Breast epithelium (tissue), 3 donors: Measurements from ENCODE around the gene CNR2.

ENCODE experiments used
- CTCF ChIP-seq, 3 donors: fragments of 450-650 bp; IDR thresholded peaks; one replicate each; pipeline ENCODE4 v1.5.1; 2016 to 2017; ENCODE audit warnings: antibody characterized with exemption in 3 of 3, mild to moderate bottlenecking in 3 of 3, moderate library complexity in 3 of 3
- POLR2A ChIP-seq: fragments of 450-650 bp; IDR thresholded peaks from one replicate; pipeline ENCODE4 v1.6.1; 2016; ENCODE audit warnings: antibody characterized with exemption, mild to moderate bottlenecking, moderate library complexity
- POLR2AphosphoS5 ChIP-seq, 3 donors: sonication (generic); formaldehyde crosslinking; IDR thresholded peaks; one replicate each; pipeline ENCODE4 v1.6.1; 2017; ENCODE audit warnings: antibody characterized with exemption in 3 of 3

DNA sequence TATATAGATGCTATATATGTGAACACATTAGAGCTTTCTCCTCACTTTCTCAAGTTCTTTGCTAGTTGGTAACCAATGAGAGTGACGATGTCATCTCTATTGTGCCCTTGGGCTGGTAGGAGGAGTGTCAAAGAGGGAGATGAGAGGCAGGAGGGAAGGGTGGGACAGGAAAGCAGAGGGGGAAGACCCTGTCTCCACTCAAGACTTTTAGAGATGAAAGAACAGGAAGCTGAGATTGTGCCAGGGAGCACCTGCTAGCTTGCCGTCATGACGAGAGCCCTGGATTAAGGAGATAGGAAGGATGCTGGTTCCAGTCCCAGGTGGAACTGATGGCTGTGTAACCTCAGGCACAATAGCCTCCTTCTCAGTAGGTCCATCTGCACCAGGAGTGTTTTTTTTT, 16.7 kb downstream of the CNR2 start:
- TF ChIP-seq CTCF (IDR thresholded peaks at IDR 0.05) = no peak
- no peak for TF ChIP-seq POLR2AphosphoS5 (IDR thresholded peaks at IDR 0.05)
- TF ChIP-seq POLR2A = no peak
